ENCODE data around the gene ZBTB48. TPM values are rescaled to one million over a fixed set of nuclear protein-coding genes. Genes with fewer than 3 reads are reported as not detected.

ZBTB48 gene
- polyA plus RNA-seq, 1 donor: 38.2 TPM

DNA sequence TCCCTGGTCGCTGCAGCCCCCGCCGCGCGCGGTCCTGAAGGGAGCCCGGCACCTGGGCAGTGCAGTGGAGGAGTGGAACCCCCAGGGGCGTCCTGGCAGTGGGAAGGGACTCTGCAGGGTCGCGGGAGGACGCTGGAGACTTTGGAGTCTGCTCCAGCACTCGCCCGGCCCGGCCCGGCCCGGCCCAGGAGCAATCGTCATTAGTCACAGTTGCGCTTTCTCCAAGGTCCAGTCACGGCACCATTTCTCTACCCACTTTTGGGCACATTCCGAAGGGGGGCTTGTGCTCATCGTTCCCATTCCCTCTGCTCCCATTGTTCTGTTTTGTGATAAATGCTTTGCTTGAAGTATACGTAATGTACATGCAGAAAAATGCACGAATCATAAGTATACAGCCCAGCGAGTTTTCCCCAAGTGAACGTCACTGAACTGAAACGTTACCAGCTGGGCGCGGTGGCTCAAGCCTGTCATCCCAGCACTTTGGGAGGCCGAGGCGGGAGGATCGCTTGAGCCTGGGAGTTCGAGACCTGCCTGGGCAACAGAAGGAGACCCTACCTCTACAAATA is 45.9 kb downstream of the ZBTB48 start:
- peaks cover 56% of the 10 kb centered on the region for H3K36me3 ChIP-seq (ENCODE audit: control insufficient read depth, insufficient read depth, low read length)
- H3K4me1 ChIP-seq (ENCODE audit: control insufficient read depth, insufficient read depth, low read length): peaks cover 12% of the 10 kb centered on the region
- DNase-seq: peak; percentile 14 to 59

DNA sequence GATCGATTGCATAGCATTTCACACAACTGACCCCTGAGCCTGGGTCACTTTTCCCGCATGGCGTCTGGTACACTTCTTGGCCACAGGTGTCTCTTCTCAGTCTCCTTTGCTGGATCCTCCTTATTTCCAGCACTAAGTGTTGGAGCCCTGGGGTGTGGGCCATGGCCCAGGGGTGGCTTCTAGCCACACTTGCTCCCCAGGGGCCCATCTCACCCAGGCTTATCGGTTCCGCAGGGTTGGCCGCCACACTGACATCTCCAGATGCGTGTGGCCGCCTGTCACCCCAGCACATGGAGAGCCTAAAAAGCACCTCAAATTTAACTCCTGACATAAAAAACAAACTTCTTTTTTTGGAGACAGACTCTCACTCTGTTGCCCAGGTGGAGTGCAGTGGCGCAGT is 47.2 kb downstream of the ZBTB48 start:
- Histone ChIP-seq H3K4me1 (ENCODE audit: control insufficient read depth, insufficient read depth, low read length) (peaks cover 12% of the 10 kb centered on the region), H3K9me3 (ENCODE audit: control insufficient read depth, low read depth, low read length) (no peaks in the 10 kb centered on the region), H3K4me3 (ENCODE audit: low read length) (no peak overlapping the region), H3K27ac (ENCODE audit: low read length) (no peak overlapping the region), H3K27me3 (ENCODE audit: control insufficient read depth, insufficient read depth, low read length) (no peaks in the 10 kb centered on the region), H3K36me3 (ENCODE audit: control insufficient read depth, insufficient read depth, low read length) (peaks cover 49% of the 10 kb centered on the region)
- no CpG with 5 or more reads among the region's 9 CpGs for WGBS (ENCODE audit: insufficient coverage, low lambda C conversion rate)
- no peak for DNase-seq

More for the DNA sequence above, 45.9 kb downstream of the ZBTB48 start:
- WGBS (ENCODE audit: insufficient coverage, low lambda C conversion rate): no CpG with 5 or more reads among the region's 32 CpGs
- Histone ChIP-seq H3K27me3 (ENCODE audit: control insufficient read depth, insufficient read depth, low read length) (no peaks in the 10 kb centered on the region), H3K4me3 (ENCODE audit: low read length) (peak overlapping the region; percentile 80), H3K9me3 (ENCODE audit: control insufficient read depth, low read depth, low read length) (no peaks in the 10 kb centered on the region), H3K27ac (ENCODE audit: low read length) (peak overlapping the region; percentile 67)

DNA sequence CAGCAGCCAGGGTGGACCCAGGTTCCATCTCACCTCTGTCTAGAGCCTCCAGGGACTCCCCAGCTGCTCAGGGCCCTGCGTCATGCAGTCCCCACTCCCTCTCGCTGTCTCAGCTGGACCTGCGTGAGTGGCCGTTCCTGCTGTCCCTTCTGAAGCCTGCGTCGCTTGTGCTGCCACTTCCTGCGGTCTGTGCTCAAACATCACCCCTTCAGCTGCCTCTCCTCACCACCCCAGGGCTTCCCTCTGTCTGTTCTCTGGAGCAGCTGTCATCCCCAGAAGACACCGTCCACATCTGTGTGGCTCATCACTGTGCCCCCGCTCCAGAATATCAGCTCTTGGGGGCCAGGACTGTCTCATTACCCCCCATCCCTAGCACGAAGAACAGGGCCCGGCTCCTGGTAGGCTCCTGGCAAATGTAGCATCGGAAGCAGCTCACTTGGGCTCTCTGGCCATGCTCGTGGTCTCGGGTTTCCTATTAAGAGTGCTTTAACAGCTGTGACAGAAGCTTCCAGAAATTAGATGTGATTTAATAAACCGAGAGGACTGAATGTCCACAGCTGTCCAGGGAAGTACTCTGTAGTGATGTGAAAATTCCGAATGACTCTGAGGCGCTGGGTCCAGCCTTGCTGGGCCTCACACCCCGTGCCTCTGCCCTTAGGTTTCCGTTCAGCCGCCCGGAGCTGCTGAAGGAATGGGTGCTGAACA is 48.2 kb downstream of the ZBTB48 start:
- peaks cover 51% of the 10 kb centered on the region for H3K36me3 ChIP-seq (ENCODE audit: control insufficient read depth, insufficient read depth, low read length)
- H3K4me3 ChIP-seq (ENCODE audit: low read length): no peak overlapping the region
- no peaks in the 10 kb centered on the region for H3K27me3 ChIP-seq (ENCODE audit: control insufficient read depth, insufficient read depth, low read length)
- no CpG with 5 or more reads among the region's 21 CpGs for WGBS (ENCODE audit: insufficient coverage, low lambda C conversion rate)
- H3K9me3 ChIP-seq (ENCODE audit: control insufficient read depth, low read depth, low read length): no peaks in the 10 kb centered on the region
- DNase-seq: no peak
- H3K27ac ChIP-seq (ENCODE audit: low read length): no peak overlapping the region
- H3K4me1 ChIP-seq (ENCODE audit: control insufficient read depth, insufficient read depth, low read length): peaks cover 12% of the 10 kb centered on the region

DNA sequence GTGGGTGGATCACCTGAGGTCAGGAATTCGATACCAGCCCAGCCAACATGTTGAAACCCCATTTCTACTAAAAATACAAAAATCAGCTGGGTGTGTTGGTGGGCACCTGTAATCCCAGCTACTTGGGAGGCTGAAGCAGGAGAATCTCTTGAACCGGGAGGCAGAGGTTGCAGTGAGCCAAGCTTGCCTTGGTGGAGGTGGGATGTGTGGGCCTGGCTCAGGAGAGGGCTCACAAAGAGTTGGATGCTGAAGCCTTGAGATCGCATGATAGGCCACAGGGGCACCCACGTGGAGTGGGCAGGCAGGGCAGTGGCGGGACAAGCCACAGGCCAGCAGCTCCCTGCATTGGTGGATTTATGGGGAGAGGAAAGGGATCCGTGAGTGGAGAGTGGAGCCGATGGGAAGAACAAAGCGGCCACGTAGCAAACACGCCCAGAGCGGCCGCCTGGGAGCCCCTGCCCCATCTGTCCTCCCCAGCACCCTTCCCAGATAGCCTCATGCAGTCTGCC is 49.2 kb downstream of the ZBTB48 start:
- WGBS (ENCODE audit: insufficient coverage, low lambda C conversion rate): no CpG with 5 or more reads among the region's 12 CpGs
- DNase-seq: no peak
- Histone ChIP-seq H3K9me3 (ENCODE audit: control insufficient read depth, low read depth, low read length) (no peaks in the 10 kb centered on the region), H3K36me3 (ENCODE audit: control insufficient read depth, insufficient read depth, low read length) (peaks cover 57% of the 10 kb centered on the region), H3K27me3 (ENCODE audit: control insufficient read depth, insufficient read depth, low read length) (no peaks in the 10 kb centered on the region), H3K27ac (ENCODE audit: low read length) (no peak overlapping the region), H3K4me3 (ENCODE audit: low read length) (no peak overlapping the region), H3K4me1 (ENCODE audit: control insufficient read depth, insufficient read depth, low read length) (peaks cover 12% of the 10 kb centered on the region)

DNA sequence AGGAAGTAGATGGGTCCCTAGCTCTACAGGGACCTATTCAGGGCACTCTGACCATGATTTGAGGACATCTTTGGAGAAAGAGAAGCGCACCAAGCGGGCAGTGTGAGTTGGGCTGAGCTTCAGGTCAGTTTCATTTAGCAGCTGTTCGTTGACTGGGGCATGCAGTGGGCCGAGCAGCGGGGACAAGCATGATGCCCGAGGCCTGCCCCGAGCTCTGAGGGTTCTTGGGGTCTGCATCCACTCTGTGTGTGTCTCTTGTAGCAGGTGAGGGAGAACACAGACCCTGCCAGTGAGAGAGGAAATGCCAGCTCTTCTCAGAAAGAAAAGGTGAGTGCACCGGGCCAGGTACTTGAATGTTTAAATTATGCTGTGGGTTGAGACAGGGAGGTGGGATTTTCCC is 50.2 kb downstream of the ZBTB48 start:
- Histone ChIP-seq H3K4me1 (ENCODE audit: control insufficient read depth, insufficient read depth, low read length) (peaks cover 8% of the 10 kb centered on the region), H3K27ac (ENCODE audit: low read length) (no peak overlapping the region), H3K4me3 (ENCODE audit: low read length) (no peak overlapping the region), H3K27me3 (ENCODE audit: control insufficient read depth, insufficient read depth, low read length) (no peaks in the 10 kb centered on the region), H3K9me3 (ENCODE audit: control insufficient read depth, low read depth, low read length) (no peaks in the 10 kb centered on the region), H3K36me3 (ENCODE audit: control insufficient read depth, insufficient read depth, low read length) (peaks cover 66% of the 10 kb centered on the region)
- no CpG with 5 or more reads among the region's 8 CpGs for WGBS (ENCODE audit: insufficient coverage, low lambda C conversion rate)
- no peak for DNase-seq

DNA sequence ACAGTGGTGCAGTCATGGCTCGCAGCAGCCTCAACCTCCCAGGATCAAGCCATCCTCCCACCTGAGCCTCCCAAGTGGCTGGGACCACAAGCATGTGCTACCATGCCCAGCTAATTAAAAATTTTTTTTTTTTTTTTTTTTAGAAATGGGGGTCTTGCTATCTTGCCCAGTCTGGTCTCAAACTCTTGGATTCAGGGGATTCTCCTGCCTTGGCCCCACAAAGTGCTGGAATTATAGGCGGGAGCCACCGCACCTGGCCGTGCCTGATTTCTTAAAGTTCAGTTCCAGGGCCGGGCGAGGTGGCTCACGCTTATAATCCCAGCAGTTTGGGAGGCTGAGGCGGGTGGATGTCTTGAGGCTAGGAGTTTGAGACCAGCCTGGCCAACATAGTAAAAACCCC is 51.3 kb downstream of the ZBTB48 start:
- Histone ChIP-seq H3K9me3 (ENCODE audit: control insufficient read depth, low read depth, low read length) (no peaks in the 10 kb centered on the region), H3K27ac (ENCODE audit: low read length) (no peak overlapping the region), H3K4me1 (ENCODE audit: control insufficient read depth, insufficient read depth, low read length) (peaks cover 4% of the 10 kb centered on the region), H3K36me3 (ENCODE audit: control insufficient read depth, insufficient read depth, low read length) (peaks cover 74% of the 10 kb centered on the region), H3K4me3 (ENCODE audit: low read length) (no peak overlapping the region), H3K27me3 (ENCODE audit: control insufficient read depth, insufficient read depth, low read length) (no peaks in the 10 kb centered on the region)
- WGBS (ENCODE audit: insufficient coverage, low lambda C conversion rate): no CpG with 5 or more reads among the region's 8 CpGs
- no peak for DNase-seq

DNA sequence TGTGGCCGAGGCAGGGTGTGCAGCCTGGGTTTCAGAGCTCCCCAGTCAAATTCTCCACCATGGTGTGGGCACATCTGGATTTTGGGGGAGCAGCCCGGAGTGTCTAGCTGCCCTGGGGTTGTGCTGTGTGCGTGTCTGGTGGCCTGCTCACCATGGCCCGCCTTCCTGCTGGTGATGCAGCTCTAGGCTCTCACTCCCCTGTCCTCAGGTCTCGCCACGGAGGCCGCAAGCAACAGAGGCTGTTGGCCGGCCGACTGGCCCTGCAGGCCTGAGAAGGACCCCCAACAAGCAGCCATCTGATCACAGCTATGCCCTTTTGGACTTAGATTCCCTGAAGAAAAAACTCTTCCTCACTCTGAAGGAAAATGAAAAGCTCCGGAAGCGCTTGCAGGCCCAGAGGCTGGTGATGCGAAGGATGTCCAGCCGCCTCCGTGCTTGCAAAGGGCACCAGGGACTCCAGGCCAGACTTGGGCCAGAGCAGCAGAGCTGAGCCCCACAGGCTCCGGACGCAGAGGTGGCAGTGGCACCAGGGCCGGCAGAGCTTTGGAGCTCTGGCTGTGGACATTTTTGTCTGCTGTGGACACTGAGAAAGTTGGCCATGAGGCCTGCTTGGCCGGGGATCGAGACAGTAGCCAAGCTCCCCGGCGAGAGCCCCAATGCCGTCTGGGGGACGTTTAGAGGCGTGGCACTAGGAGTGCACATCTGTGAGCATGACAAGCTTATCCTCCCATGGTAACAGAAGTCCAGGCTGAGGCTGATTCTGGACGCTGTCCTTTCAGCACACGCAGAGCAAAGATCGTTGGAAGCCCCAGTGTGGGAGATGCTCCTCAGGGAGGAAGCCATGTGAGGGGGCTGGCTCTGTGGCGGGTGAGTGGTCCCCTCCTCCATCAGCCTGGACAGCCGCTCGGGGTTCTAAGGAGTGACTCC is 53.1 kb downstream of the ZBTB48 start:
- WGBS (ENCODE audit: insufficient coverage, low lambda C conversion rate): no CpG with 5 or more reads among the region's 30 CpGs
- Histone ChIP-seq H3K27ac (ENCODE audit: low read length) (no peak overlapping the region), H3K27me3 (ENCODE audit: control insufficient read depth, insufficient read depth, low read length) (no peaks in the 10 kb centered on the region), H3K36me3 (ENCODE audit: control insufficient read depth, insufficient read depth, low read length) (peaks cover 83% of the 10 kb centered on the region), H3K4me1 (ENCODE audit: control insufficient read depth, insufficient read depth, low read length) (no peaks in the 10 kb centered on the region), H3K4me3 (ENCODE audit: low read length) (no peak overlapping the region), H3K9me3 (ENCODE audit: control insufficient read depth, low read depth, low read length) (no peaks in the 10 kb centered on the region)
- DNase-seq: no peak

DNA sequence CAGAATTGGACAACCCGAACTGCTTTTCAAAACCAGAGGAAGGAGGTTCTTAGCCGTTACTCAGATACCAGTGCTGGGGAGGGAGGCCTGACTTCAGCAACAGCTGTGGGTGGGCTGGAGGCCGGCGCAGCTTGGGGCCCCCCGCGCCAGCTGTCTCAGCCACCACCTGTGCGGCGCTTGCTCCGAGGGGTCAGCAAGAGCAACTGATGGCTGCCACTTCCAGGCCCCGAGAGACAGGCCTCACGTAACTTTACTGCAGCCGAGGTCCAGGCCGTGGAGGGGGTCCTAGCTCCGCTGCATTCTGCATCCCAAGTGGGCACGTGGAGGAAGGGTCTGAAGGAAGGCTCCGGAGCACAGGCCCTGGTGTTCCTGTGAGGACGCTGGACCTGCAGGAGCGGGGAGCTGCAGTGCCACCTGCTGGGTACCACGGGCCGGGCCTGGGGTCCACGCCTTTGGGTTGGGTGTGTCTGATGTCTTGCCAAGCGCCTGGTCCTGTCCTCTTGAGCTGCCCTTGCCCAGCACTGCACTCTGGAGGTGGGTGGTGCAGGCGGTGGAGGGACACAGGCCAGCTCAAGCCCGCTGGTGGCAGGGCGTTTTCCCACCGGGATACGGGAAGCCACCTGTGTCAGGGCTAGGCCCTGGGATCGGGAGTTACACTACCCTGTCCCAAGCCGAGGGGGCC is 54.7 kb downstream of the ZBTB48 start:
- H3K36me3 ChIP-seq (ENCODE audit: control insufficient read depth, insufficient read depth, low read length): peaks cover 79% of the 10 kb centered on the region
- H3K9me3 ChIP-seq (ENCODE audit: control insufficient read depth, low read depth, low read length): no peaks in the 10 kb centered on the region
- WGBS (ENCODE audit: insufficient coverage, low lambda C conversion rate): no CpG with 5 or more reads among the region's 29 CpGs
- DNase-seq: peak; percentile 29 to 46
- H3K4me3 ChIP-seq (ENCODE audit: low read length): no peak overlapping the region
- H3K4me1 ChIP-seq (ENCODE audit: control insufficient read depth, insufficient read depth, low read length): no peaks in the 10 kb centered on the region
- H3K27ac ChIP-seq (ENCODE audit: low read length): no peak overlapping the region
- H3K27me3 ChIP-seq (ENCODE audit: control insufficient read depth, insufficient read depth, low read length): no peaks in the 10 kb centered on the region

DNA sequence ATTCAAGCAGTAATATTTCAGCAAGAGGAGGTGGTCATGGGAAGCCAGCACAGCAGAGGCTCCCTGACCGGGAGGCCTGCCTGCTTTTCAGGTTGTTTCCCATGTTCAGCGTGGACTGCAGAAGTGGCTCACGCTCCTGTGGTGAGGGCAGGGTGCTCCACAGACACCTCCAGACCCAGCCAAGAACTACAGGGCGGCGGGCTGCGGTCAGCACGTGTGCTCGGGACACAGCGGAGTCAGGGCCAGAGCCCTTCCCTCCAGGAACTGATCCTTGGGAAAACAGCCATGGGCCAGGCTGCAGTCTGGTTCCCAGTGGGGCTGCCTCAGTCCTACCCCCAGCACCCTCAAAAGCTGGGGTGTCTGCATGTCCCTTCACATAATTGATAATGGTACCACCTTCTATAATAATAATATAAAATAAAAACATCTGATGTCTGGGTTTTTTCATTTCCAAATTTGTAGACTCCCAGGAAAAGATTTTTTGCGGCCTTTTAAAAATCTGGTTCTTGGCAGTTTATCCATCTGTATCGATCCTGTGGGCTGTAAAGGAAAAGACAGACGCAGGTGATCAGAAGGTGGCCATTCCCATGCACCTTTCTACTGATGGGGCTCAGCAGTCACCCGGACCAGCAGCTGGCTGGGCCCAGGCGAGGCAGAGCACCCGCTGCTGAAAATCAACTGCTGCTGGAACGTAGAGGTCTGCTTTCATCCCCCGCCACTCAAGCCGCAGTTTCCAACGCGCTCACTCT is 55.5 kb downstream of the ZBTB48 start:
- H3K27ac ChIP-seq (ENCODE audit: low read length): no peak overlapping the region
- H3K9me3 ChIP-seq (ENCODE audit: control insufficient read depth, low read depth, low read length): no peaks in the 10 kb centered on the region
- no peaks in the 10 kb centered on the region for H3K27me3 ChIP-seq (ENCODE audit: control insufficient read depth, insufficient read depth, low read length)
- no peak overlapping the region for H3K4me3 ChIP-seq (ENCODE audit: low read length)
- H3K36me3 ChIP-seq (ENCODE audit: control insufficient read depth, insufficient read depth, low read length): peaks cover 79% of the 10 kb centered on the region
- DNase-seq: no peak
- WGBS (ENCODE audit: insufficient coverage, low lambda C conversion rate): no CpG with 5 or more reads among the region's 20 CpGs
- H3K4me1 ChIP-seq (ENCODE audit: control insufficient read depth, insufficient read depth, low read length): no peaks in the 10 kb centered on the region
